ENCODE results near the gene GOLIM4. TPM values are rescaled to one million over a fixed set of nuclear protein-coding genes. Genes with fewer than 3 reads are reported as not detected.

The GOLIM4 gene
- total RNA-seq, 4 donors from 2014 or later: 35.9 to 59.0 (median 52.0) TPM

- TF ChIP-seq EP300 (IDR thresholded peaks at IDR 0.05) (no peak), CTCF (IDR thresholded peaks at IDR 0.05) (no peak), POLR2A (IDR thresholded peaks at IDR 0.05) (no peak)
- DNase-seq (ENCODE audit: low spot score in 2 of 2): no peak
- Histone ChIP-seq H3K27ac (no peak overlapping the region), H3K27me3 (no peaks in the 10 kb centered on the region), H3K36me3 (no peaks in the 10 kb centered on the region), H3K9me3 (no peaks in the 10 kb centered on the region), H3K4me3 (no peak overlapping the region), H3K4me1 (no peaks in the 10 kb centered on the region)
Measured at GRCh38 chr3:167973901-167974300, 121.8 kb downstream of the GOLIM4 start.

GRCh38 chr3:167973046-167973445 lies 122.7 kb downstream of the GOLIM4 start:
- Histone ChIP-seq H3K36me3 (no peaks in the 10 kb centered on the region), H3K27ac (no peak overlapping the region), H3K4me1 (no peaks in the 10 kb centered on the region), H3K9me3 (no peaks in the 10 kb centered on the region), H3K27me3 (no peaks in the 10 kb centered on the region), H3K4me3 (no peak overlapping the region)
- 80 to 86% methylated on average over 2 of the region's 2 CpGs for WGBS, 2 donors
- no peak for DNase-seq (ENCODE audit: low spot score in 2 of 2)
- TF ChIP-seq CTCF (IDR thresholded peaks at IDR 0.05): no peak
- TF ChIP-seq EP300 (IDR thresholded peaks at IDR 0.05): no peak
- TF ChIP-seq POLR2A (IDR thresholded peaks at IDR 0.05): no peak

GRCh38 chr3:167972502-167972901 lies 123.2 kb downstream of the GOLIM4 start:
- H3K4me3 ChIP-seq: no peak overlapping the region
- WGBS, 2 donors: 80 to 84% methylated on average over 3 of the region's 3 CpGs
- DNase-seq (ENCODE audit: low spot score in 2 of 2): no peak
- H3K4me1 ChIP-seq: no peaks in the 10 kb centered on the region
- no peaks in the 10 kb centered on the region for H3K27me3 ChIP-seq
- H3K9me3 ChIP-seq: no peaks in the 10 kb centered on the region
- no peak for TF ChIP-seq EP300 (IDR thresholded peaks at IDR 0.05)
- no peak for TF ChIP-seq POLR2A (IDR thresholded peaks at IDR 0.05)
- no peak for TF ChIP-seq CTCF (IDR thresholded peaks at IDR 0.05)
- no peaks in the 10 kb centered on the region for H3K36me3 ChIP-seq
- H3K27ac ChIP-seq: no peak overlapping the region

DNA sequence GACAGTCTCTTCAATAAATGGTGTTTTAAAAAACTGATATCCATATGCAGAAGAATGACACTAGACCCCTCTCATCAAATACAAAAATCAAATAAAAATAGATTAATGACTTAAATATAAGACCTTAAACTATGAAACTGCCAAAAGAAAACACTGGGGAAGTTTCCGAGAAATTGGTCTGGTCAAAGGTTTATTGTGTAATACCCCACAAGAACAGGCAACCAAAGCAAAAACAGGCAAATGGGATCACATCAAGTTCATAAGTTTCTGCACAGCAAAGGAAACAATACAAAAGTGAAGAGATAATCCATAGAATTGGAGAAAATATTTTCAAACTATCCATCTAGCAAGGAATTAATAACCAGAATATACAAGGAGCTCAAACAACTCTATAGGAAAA lies 126.2 kb downstream of the GOLIM4 start:
- Histone ChIP-seq H3K4me1 (no peaks in the 10 kb centered on the region), H3K36me3 (no peaks in the 10 kb centered on the region), H3K9me3 (no peaks in the 10 kb centered on the region), H3K27ac (no peak overlapping the region), H3K27me3 (no peaks in the 10 kb centered on the region), H3K4me3 (no peak overlapping the region)
- TF ChIP-seq POLR2A (IDR thresholded peaks at IDR 0.05): no peak
- 77 to 81% methylated on average over 1 of the region's 1 CpG for WGBS, 2 donors
- DNase-seq (ENCODE audit: low spot score in 2 of 2): no peak

DNA sequence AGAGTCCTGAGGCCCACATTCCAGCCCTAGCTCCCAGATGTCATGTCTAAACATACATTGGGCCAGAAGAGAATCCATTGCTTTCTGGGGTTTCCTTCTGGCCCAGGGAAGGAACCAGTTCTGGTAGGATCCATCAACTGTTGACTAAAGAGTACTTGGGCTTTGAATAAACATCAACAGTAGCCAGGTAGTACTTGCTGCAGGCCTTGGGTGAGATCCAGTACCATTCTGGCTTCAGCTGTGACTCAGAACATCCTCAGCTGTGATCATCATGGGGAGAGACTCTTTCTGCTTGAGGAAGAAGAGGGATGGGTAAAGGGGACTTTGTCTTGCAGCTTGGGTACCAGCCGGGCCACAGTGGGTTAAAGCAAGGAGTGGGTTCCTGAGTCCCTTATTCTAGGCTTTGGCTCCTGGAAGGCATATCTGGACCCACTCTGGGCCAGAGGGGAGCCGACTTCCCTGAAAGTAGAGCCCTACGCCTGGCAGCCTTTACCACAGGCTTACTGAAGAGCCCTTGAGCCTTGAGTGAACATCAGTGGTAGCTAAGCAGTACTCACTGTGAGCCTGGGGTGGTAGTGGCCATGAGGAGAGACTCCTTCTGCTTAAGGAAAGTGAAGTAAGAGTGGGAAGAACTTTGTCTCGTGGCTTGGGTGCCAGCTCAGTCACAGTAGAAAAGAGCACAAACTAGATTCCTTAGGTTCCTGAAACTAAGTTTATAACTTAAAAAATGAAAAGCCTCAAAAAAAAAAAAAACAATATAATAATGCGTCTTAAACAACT lies 128.3 kb downstream of the GOLIM4 start:
- no peak overlapping the region for H3K27ac ChIP-seq
- H3K4me3 ChIP-seq: no peak overlapping the region
- H3K27me3 ChIP-seq: no peaks in the 10 kb centered on the region
- DNase-seq (ENCODE audit: low spot score in 2 of 2): no peak
- H3K4me1 ChIP-seq: no peaks in the 10 kb centered on the region
- 87 to 94% methylated on average over 5 of the region's 5 CpGs for WGBS, 2 donors
- H3K9me3 ChIP-seq: no peaks in the 10 kb centered on the region
- no peaks in the 10 kb centered on the region for H3K36me3 ChIP-seq
- TF ChIP-seq CTCF (IDR thresholded peaks at IDR 0.05) (no peak), POLR2A (IDR thresholded peaks at IDR 0.05) (no peak), EP300 (IDR thresholded peaks at IDR 0.05) (no peak)
